ENCODE data around the gene ST7L.
A peak's percentile ranks its signal among the peaks of the same experiment; 100 is the strongest.
"Not testable (repeated sequence)": the region's sequence is repeated elsewhere in the genome, so short reads cannot be mapped to it uniquely, and the experiment has no call there.

Gene ST7L

GRCh38 chr1:112618721-112619517 lies at the start of gene ST7L:
ST7L (minus strand) TSS chr1:112619141; CDS start chr1:112619113, 28 bp downstream.
- peak; percentile 42 to 45 for DNase-seq

DNA sequence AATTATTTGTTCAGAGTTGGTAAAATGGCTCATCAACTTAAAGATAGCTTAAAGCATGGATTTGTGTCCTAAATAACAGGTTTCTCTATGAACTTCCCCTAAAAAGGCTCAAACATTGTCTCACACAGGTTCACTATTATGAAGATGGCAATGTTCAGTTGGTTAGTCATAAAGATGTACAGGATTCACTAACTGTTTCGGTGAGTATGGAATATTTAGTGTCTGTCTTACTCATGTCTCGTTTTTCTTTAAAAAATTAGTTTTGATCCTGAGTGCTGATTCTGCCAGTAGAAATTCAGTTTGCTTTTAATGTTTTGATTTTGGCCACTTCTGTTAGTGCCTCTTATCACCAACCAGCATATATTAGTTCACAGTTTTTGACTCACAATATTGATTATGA lies 48.0 kb upstream of the ST7L start:
- DNase-seq: no peak

- no peak for DNase-seq
Observed at GRCh38 chr1:112665857-112666256, 46.9 kb upstream of the ST7L start.

DNA sequence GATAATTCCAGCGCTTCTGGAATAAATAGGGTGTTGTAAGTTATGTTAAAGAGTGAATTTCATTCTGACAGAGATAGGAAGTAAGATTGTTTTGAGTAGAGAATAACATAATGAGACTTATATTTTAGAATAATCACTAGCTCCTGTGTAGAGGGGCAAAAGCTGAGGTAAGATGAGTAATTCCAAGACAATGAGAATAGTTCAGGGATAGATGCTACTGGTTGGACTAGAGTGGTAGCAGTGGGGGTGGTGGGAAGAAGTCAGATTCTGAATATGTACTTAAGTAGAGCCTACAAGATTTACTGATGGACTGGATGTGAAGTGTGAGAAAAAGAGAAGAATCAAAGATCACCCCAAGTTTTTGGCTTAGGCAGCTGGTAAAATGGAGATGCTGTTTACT lies 32.3 kb upstream of the ST7L start:
- DNase-seq: no peak

- DNase-seq: no peak
Observed at GRCh38 chr1:112646225-112646624, 27.3 kb upstream of the ST7L start.

- no peak for DNase-seq
Observed at GRCh38 chr1:112643080-112643479, 24.1 kb upstream of the ST7L start.

DNA sequence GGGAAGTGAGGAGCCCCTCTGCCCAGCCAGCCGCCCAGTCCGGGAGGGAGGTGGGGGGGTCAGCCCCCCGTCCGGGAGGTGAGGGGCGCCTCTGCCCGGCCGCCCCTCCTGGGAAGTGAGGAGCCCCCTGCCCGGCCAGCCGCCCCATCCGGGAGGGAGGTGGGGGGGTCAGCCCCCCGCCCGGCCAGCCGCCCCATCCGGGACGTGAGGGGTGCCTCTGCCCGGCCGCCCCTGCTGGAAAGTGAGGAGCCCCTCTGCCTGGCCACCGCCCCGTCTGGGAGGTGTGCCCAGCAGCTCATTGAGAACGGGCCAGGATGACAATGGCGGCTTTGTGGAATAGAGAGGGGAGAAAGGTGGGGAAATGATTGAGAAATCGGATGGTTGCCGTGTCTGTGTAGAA lies 21.5 kb upstream of the ST7L start:
- not testable (repeated sequence) for DNase-seq

GRCh38 chr1:112638110-112638428 lies 19.1 kb upstream of the ST7L start:
- no peak for DNase-seq

DNA sequence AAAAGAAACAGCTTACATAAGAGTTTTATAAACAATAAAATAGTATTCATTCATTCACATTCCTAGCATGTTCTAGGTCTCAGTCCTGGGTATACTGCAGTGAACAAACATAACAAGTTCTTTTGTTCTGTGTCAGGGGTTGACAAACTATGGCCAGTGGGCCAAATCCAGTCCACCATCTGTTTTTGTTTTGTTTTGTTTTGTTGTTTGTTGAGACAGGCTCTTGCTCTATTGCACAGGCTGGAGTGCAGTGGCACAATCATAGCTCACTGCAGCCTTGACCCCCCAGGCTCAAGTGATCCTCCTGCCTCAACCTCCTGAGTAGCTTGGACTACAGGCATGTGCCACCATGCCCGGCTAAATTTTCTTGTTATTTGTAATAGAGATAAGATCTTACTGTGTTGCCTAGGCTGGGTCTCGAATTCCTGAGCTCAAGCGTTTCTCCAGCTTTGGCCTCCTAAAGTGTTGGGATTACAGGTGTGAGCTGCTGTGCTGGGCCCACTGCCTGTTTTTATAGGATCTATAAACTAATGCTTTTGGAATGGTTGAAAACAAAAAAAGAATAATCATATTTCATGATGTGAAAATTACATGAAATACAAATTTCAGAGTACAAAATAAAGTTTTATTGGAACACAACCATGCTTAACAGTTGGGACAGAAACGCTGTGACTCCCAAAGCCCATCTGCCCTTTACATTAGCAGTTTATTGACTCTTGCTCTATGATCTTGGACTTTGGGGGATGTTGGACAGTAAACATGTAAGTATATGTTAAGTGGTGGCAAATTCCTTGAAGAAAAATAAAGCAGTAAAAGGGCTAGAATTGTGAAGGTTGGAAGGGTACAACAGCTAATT lies 18.5 kb upstream of the ST7L start:
- DNase-seq: no peak

DNA sequence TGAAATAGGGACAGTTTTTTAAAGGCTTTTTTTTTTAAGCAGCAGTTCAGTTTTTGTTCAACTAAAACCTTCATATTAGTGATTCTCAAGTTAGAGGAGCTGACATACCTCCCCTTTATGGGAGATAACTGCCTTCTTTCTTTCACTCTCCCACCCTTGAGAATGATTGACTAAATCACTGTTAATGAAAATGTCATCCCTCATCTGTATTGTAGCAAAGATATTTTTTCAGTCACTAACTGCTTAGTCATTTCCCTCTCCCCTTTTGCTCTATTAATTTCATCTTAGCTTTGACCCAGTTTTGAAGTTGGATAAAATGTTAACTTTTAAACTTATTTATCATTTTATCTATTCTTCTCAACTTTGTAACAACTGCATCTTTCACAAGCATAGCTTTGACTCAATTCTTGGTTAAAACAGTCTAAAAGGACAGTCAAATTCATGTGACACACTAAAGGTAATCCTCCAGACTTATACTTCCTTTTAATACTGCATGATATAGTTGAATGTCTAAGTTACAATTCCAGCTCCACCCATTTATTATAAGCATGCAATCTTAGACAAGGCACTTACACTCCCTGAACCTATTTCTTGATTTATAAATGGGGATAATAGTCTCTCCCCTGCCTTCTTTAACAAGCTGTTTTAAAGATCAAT lies 17.8 kb upstream of the ST7L start:
- no peak for DNase-seq

GRCh38 chr1:112636056-112636455 lies 17.1 kb upstream of the ST7L start:
- DNase-seq: no peak

- DNase-seq: no peak
Observed at GRCh38 chr1:112634367-112634766, 15.4 kb upstream of the ST7L start.

- DNase-seq: no peak
Observed at GRCh38 chr1:112633628-112634027, 14.7 kb upstream of the ST7L start.

DNA sequence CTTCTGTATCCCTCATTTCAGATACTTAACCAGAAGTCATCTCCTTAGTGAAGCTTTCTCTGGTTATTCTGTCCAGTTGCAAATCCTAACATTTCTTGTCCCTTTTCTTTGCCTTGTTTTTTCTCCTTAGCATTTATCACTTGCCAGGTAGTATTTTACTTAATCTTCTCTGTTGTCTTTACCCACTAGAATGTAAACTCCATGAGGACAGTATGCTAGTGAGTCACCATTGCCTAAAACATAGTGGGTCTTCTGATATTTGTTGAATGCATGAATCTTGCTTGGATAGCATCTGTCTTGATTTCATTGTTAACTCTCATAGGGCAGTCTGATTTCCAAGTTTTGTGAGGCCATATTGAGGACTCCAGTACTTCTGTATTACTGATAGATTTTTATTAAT lies 10.3 kb upstream of the ST7L start:
- DNase-seq: no peak

GRCh38 chr1:112628516-112628915 lies 9.6 kb upstream of the ST7L start:
- no peak for DNase-seq

GRCh38 chr1:112626887-112627286 lies 7.9 kb upstream of the ST7L start:
- DNase-seq: no peak

- DNase-seq: no peak
Observed at GRCh38 chr1:112626193-112626592, 7.3 kb upstream of the ST7L start.

- no peak for DNase-seq
Observed at GRCh38 chr1:112625696-112626095, 6.8 kb upstream of the ST7L start.

DNA sequence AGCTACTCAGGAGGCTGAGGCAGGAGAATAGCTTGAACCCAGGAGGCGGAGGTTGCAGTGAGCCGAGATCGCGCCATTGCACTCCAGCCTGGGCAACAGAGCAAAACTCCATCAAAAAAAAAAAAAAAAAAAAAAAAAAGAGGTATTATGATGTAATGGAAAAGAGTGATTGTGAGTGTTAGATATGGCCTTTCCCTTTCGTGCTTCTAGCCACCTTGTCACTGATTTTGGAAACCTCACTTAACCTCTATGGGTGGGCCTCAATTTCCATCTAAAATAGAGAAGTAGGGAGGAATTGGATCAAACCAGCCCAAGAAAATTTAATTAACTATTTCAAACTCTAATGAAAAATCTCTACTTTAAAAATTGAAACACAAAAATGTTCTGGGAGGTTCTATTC lies 5.6 kb upstream of the ST7L start:
- not testable (repeated sequence) for DNase-seq

DNA sequence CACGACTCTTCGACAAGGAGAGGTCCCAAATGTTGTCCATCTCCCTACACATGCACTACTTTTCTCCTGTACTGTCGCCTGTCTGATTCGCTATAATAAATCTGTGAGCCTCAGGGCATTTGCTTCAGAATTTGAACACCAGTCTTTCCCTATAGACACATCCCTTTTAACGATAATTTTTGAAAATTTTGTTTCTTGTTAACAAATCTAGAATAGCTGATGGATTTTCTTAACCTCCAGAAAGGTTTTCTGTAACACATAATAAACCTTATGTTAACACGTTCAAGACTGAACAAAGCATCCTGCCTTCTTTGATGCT lies 1.4 kb upstream of the ST7L start:
- DNase-seq: no peak

DNA sequence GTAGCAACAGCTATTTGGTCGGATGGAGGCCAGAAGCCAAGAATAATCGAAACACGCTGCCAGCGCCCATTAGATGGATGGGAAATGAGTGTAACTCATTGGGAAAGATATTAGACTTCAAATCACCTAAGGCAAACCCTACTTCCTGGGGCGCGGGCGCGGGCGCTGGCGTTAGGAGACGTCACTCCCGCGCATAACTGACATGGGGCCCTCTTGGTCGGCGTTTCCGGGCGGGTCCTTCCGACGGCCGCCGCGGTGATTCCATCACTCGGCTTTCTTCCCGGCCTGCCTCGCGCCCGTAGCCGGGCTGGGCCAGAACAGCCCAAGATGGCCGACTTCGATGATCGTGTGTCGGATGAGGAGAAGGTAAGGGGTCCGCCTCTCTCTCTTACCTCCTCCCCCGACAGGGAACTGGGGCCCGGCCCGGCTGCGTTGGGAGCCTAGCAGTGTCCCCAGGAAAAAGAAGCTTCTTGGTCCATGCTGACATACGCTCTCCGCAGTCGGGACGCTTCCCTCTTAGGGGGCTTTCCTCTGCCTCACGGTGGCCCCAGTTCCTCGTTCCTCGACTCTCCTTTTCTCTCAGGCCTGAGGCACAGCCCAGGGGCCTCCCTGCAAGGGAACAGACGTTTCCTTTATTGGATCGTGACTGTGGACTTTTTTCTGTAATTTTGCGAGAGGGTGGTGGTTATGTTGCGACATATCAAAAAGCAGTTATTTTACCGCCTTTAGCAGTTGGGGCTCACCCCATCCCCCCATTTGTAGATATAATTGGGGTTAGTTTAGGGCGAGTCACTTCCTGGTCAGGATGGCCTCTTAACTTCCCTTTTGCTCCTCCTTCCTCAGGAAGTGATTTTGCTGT lies 806 bp upstream of the ST7L start, which contains the start of gene CAPZA1:
CAPZA1 (plus strand) TSS at position 315 of the 859 bp plus-strand sequence; CDS start at position 328, 13 bp downstream.
- DNase-seq: peak; percentile 54 to 82

GRCh38 chr1:112618114-112618720 lies 724 bp downstream of the ST7L start:
- DNase-seq: peak in 1 of 2 experiments; percentile 21

Measured in NCI-H187 (cell line).